HCEC 1CT (cell line): ENCODE results near the gene PTGDS.

ENCODE experiments used
- DNase-seq: peaks from one replicate; pipeline ENCODE4 v3.0.0-alpha.2; 2017

PTGDS gene

DNA sequence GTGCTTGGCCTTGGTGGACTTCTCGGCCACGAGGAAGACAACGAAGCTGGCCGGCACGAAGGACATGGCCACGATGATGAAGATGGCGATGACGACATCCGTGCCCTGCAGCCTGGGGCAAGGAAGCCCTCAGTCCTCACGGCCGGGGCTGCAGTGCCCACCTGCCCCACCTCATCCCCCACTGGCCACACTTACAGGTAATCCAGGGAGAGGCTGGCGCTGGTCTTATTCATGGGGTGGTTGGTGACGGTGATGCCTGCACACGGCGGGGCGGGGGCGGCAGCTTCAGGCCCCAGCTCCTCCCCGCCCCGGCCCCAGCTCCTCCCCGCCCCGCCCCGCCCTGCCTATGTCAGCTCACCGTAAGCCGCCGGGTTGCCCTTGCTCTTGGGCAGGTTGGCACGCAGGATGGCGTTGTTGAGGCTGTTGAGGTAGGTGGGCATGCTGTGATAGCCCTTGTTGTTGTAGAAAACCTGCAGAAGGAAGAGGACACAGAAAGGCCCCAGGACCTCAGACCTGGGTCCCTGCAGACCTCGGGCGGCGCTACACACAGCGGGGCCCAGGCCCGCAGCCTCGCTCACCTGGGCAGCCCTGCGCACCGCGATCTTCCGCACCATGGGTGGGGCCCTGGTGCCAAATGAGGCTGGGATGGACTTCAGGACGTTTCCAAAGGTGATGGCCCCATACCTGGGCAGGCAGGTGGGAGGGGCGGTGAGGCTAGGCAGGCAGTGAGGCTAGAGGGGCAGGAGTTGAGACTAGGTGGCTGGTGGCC is 34.8 kb downstream of the PTGDS start:
- no peak for DNase-seq

GRCh38 chr9:137012694-137013570 is 35.6 kb downstream of the PTGDS start:
- DNase-seq = no peak

GRCh38 chr9:137013571-137013940 is 36.3 kb downstream of the PTGDS start:
- DNase-seq = no peak

DNA sequence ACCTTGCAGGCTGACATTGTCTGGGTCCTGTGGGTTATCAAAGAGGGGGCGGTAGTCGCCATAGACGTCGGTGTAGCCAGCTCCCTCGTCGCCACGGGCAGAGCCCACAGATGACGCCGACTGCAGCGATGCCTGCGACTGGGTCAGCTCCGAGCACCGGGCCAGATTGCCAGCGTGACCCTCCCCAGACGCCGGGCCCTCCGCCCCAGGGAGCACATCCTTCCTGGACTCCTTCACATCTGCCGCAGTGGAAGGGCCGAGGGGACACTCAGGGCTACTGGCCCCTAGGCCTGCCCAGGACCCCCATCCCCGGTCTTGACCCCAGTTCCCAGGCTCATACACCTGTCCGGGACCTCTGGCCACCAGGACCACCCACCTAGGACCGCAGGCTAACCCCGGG is 36.9 kb downstream of the PTGDS start:
- no peak for DNase-seq

- no peak for DNase-seq
These were observed 37.7 kb downstream of the PTGDS start for GRCh38 chr9:137014776-137015539.

- DNase-seq = no peak
These were observed 38.2 kb downstream of the PTGDS start for GRCh38 chr9:137015540-137015930.

- DNase-seq = no peak
These were observed 38.7 kb downstream of the PTGDS start for GRCh38 chr9:137015976-137016375.

GRCh38 chr9:137016436-137016835 is 39.1 kb downstream of the PTGDS start:
- DNase-seq = no peak

DNA sequence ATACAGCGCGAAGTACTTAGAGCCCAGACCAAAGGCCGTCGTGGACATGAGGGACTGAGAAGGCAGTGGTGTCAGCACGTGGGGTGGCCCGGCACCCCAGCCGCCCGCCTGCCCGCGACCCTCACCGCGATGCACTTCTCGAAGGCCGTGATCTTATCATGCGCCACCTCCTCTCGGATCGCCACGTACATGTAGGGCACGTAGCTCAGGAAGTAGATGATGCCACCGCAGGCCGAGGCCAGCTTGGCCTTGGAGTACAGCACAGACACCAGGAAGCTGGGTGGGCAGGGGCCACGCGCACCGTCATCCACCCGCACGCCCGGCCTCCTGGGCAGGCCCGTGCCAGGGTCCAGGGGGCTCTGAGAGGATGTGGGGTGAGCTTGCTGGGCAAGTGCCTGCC is 39.8 kb downstream of the PTGDS start:
- DNase-seq = no peak

DNA sequence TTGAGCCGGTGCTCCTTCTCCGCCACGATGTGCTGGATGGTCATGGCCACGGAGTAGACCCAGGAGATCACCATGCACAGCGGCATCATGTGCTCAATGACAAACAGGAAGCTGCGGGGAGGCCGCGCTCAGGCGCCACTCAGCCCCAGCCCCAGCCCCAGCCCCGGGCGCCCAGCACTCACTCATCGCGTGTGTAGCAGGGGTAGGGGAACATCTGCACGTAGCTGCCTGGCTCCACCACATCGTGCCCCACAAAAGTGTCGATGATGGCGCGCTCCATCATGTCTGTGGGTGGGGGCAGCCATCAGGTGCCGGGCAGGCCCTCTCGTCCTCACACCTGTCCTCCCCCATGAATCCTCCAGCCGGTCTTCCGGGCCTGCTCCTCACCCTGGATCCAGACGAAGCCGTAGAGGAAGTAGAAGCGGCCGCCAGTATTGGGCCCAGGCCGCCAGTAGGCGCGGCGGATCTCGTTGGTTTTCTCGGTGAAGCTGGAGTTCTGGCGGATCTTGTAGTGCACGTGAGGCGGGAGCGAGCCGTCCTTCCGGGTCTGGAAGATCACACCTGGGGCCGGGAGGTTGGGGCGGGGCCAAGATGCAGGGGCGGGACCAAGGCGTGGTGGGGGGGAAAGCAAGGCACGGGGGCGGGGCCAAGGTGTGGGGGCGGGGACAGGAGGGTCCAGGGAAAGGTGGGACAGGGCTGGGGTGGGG is 40.6 kb downstream of the PTGDS start:
- no peak for DNase-seq

GRCh38 chr9:137018761-137019559 is 41.7 kb downstream of the PTGDS start:
- no peak for DNase-seq

GRCh38 chr9:137019891-137020683 is 42.8 kb downstream of the PTGDS start:
- no peak for DNase-seq

DNA sequence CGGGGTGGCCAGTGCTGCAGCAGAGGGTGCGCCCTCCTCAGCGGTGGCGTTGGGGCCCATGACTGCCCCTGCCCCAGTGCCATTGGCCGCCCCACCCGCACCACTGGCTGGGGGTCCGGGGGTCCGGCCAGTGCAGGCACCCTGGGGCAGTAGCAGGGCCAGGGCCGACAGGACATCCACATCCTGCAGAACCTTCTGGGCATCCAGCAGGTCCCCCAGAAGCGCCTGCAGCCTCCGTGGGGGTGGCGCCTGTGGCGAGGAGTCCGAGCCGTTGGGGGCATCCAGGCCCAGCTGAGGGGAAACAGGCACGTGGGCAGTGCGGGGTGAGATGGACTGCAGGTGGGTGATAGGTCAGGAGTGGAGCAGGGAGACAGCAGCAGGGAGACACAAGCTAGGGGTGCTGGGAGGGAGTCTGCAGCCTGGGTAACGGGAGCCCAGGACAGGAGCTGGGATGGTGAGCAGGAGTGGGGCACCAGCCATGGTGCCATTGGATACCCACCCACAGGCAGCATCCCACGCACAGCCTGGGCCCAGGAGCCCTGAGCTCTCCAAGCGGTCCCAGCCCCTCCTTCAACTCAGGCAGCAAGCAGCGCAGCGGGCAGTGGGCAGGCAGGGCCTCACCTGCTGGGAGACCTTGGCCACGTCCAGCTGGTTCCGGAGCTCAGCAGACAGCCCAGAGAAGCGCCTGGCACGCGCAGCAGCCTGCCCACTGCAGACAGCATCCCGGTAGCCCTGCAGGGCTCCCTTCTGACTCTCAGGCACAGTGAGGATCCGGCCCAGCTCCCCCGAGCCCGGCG is 43.7 kb downstream of the PTGDS start:
- DNase-seq = no peak

- DNase-seq = no peak
These were observed 44.3 kb downstream of the PTGDS start for GRCh38 chr9:137021568-137021978.

GRCh38 chr9:137021979-137022661 is 44.8 kb downstream of the PTGDS start:
- DNase-seq = peak; percentile 71

DNA sequence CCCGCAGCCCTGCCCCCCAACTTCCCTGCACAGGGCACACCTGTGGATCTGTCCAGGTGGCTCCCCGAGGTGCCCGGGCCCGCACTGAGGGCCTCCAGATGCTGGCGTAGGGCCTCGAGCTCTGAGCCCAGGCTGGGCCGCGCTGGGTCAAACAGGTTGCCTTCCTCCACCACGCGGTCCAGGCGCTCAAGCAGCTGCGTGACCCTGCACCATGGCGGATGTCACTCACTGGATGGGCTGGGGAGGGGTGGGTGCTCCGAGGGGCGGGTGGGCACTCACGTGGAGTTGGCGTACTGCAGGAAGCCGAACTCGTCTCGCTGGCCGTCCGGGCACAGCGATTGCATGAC is 45.3 kb downstream of the PTGDS start:
- no peak for DNase-seq

DNA sequence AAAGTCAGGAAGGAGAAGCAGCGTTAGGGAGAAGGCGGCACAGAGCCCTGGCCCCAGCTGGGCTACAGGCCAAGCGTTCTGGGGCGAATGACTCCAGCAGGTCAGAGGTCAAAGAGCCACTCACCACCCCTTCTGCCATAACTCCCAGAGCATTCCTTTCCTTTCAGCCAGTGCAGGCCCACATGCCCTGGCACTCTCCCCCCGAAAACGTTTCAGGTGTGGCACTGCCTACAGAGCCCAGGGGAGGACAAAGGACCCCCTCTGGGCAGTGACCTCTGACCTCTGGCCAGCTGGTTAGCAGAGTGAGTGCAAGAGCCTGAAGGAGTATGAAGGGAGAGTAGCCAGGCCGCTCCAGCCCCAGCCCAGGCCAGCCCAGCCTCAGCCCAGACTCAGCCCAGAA is 45.9 kb downstream of the PTGDS start:
- DNase-seq = no peak

DNA sequence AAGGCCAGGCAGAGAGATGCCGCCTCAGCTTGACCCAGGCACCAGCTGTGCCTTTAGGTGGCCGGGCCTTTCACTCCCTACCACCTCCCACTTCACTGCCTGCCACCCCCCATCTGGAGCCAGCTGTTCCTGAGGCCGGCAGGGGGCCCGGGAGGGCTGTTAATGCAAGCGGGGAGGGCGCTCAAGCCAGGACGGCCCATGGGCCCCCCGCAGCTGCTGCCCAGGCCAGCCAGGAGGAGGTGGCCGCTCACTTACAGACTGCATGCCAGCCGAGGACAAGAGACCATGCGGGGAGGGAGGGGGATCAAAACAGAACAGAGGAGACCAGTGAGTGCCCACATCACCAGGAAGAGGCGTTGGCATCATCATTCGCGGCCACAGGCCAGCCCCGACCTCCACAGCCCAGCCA is 46.3 kb downstream of the PTGDS start:
- DNase-seq = no peak

GRCh38 chr9:137025517-137025966 is 48.2 kb downstream of the PTGDS start:
- no peak for DNase-seq

- no peak for DNase-seq
These were observed 49.1 kb downstream of the PTGDS start for GRCh38 chr9:137026384-137026783.
